ENCODE data around the gene HSFX3.
"Not testable (repeated sequence)": the region's sequence is repeated elsewhere in the genome, so short reads cannot be mapped to it uniquely, and the experiment has no call there.

Gene HSFX3

GRCh38 chrX:149568701-149569296 is 19.1 kb upstream of the HSFX3 start:
- peaks cover 23% of the 10 kb centered on the region for H3K9me3 ChIP-seq (ENCODE audit: control insufficient read depth, low read depth, low read length)
- no peak overlapping the region for H3K9ac ChIP-seq (ENCODE audit: low read length)
- H3K4me3 ChIP-seq (ENCODE audit: low read length), result no peak overlapping the region
- H3K27ac ChIP-seq (ENCODE audit: low read length), result no peak overlapping the region
- H3K36me3 ChIP-seq (ENCODE audit: control insufficient read depth, low read depth, low read length), result no peaks in the 10 kb centered on the region
- no peaks in the 10 kb centered on the region for H3K4me1 ChIP-seq (ENCODE audit: control insufficient read depth, low read depth, low read length)
- H3K27me3 ChIP-seq (ENCODE audit: control insufficient read depth, insufficient read depth, low read length), result no peaks in the 10 kb centered on the region

DNA sequence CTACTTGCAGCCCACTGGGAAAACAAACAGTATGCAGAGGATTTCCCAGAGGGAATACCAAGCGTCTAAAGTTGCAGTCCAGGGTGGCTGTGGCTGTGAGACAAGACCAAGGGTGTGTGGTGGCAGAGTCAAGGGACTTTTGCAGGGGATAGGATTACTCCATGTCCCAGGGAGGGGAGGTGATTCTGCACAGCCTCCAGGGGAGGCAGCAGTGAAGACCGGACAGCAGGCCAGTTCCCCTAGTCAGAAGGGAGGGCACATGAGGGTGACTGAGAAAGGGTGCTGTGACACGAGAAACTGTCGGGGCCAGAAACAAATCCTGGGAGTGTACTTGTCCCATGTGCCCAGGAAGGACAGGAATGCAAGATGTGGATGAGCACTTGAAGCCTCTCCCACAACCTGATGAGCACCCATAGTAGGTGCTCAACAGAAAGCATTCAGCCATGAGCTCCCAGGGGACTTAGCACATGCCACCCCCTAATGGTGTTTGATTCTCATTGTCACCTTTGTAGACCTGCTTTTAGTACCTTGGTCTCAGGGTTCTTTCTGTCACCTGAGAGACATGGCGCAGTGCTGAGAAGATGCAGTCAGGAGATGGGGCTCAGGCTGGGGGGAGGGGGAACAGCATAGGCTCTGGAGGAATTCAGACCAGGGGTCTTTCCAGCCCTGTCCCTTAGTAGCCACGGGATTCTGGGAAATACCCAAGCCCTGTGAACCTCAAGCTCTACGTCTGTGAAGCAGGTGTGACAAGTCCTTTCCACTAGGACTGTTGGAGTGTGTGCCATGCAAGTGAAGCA is 18.1 kb upstream of the HSFX3 start:
- H3K9me3 ChIP-seq (ENCODE audit: control insufficient read depth, low read depth, low read length), result peaks cover 23% of the 10 kb centered on the region
- no peak overlapping the region for H3K9ac ChIP-seq (ENCODE audit: low read length)
- no peaks in the 10 kb centered on the region for H3K4me1 ChIP-seq (ENCODE audit: control insufficient read depth, low read depth, low read length)
- no peaks in the 10 kb centered on the region for H3K36me3 ChIP-seq (ENCODE audit: control insufficient read depth, low read depth, low read length)
- H3K27ac ChIP-seq (ENCODE audit: low read length), result no peak overlapping the region
- H3K4me3 ChIP-seq (ENCODE audit: low read length), result no peak overlapping the region
- no peaks in the 10 kb centered on the region for H3K27me3 ChIP-seq (ENCODE audit: control insufficient read depth, insufficient read depth, low read length)

DNA sequence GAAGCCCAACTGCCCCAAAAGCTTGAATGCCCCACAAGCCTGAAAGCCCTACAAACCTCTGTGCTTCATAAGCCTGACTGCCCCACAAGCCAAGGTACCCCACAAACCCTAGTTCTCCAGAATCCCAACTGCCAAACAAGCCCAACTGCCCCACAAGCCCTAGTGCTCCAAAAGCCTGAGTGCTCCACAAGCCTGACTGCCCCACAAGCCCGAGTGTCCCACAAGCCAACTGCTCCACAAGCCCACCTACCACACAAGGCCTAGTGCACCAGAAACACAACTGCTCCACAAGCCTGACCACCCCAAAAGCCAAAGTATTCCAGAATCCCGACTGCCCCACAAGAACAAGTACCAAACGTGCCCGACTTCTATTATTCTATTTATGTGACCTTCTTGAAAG is 13.6 kb upstream of the HSFX3 start:
- Histone ChIP-seq H3K4me3 (ENCODE audit: low read length) (no peak overlapping the region), H3K27ac (ENCODE audit: low read length) (no peak overlapping the region), H3K4me1 (ENCODE audit: control insufficient read depth, low read depth, low read length) (no peaks in the 10 kb centered on the region), H3K9me3 (ENCODE audit: control insufficient read depth, low read depth, low read length) (peaks cover 6% of the 10 kb centered on the region), H3K36me3 (ENCODE audit: control insufficient read depth, low read depth, low read length) (no peaks in the 10 kb centered on the region), H3K9ac (ENCODE audit: low read length) (no peak overlapping the region), H3K27me3 (ENCODE audit: control insufficient read depth, insufficient read depth, low read length) (no peaks in the 10 kb centered on the region)

DNA sequence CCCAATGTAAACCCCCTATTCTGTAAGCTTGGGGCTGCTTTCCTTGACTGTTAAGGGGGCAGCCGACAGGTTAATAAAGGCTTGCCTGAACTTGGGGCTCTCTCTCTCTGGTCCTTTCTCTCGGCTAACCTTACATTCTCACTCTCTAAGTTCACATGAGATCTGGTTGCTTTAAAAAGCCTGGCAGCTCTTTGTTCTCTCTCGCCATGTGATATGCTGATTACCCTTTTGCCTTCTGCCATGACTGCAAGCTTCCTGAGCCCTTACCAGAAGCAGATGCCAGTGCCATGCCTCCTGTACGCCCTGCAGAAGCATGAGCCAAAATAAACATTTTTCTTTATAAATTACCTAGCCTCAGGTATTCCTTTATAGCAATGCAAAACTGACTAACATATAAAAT is 5.5 kb upstream of the HSFX3 start:
- H3K27ac ChIP-seq (ENCODE audit: low read length); H3K9me3 ChIP-seq (ENCODE audit: control insufficient read depth, low read depth, low read length); H3K27me3 ChIP-seq (ENCODE audit: control insufficient read depth, insufficient read depth, low read length); H3K36me3 ChIP-seq (ENCODE audit: control insufficient read depth, low read depth, low read length); H3K4me3 ChIP-seq (ENCODE audit: low read length); H3K4me1 ChIP-seq (ENCODE audit: control insufficient read depth, low read depth, low read length); H3K9ac ChIP-seq (ENCODE audit: low read length): not testable (repeated sequence)

DNA sequence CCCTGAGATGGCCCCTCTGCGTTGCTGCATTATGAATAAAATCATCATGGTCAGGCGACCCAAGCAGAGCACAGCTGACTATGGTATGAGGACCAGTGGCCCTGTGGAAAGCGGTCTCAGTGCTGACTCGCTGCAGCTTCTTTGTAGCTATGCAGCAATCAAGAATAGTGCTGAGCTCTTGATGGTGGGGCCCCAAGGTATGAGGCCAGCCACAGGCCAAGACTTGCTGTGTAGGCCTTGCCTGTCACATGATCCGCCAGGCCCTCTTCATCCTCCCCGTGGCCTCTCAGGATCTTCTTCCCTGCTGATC is 2.2 kb upstream of the HSFX3 start:
- H3K36me3 ChIP-seq (ENCODE audit: control insufficient read depth, low read depth, low read length); H3K9ac ChIP-seq (ENCODE audit: low read length); H3K27me3 ChIP-seq (ENCODE audit: control insufficient read depth, insufficient read depth, low read length); H3K9me3 ChIP-seq (ENCODE audit: control insufficient read depth, low read depth, low read length); H3K4me1 ChIP-seq (ENCODE audit: control insufficient read depth, low read depth, low read length); H3K27ac ChIP-seq (ENCODE audit: low read length); H3K4me3 ChIP-seq (ENCODE audit: low read length): not testable (repeated sequence)

GRCh38 chrX:149551245-149551938 is 1.7 kb upstream of the HSFX3 start:
- not testable (repeated sequence) for H3K36me3 ChIP-seq (ENCODE audit: control insufficient read depth, low read depth, low read length); H3K9ac ChIP-seq (ENCODE audit: low read length); H3K9me3 ChIP-seq (ENCODE audit: control insufficient read depth, low read depth, low read length); H3K27ac ChIP-seq (ENCODE audit: low read length); H3K4me1 ChIP-seq (ENCODE audit: control insufficient read depth, low read depth, low read length); H3K27me3 ChIP-seq (ENCODE audit: control insufficient read depth, insufficient read depth, low read length); H3K4me3 ChIP-seq (ENCODE audit: low read length)

GRCh38 chrX:149550454-149550853 is 730 bp upstream of the HSFX3 start:
- H3K9me3 ChIP-seq (ENCODE audit: control insufficient read depth, low read depth, low read length); H3K4me1 ChIP-seq (ENCODE audit: control insufficient read depth, low read depth, low read length); H3K36me3 ChIP-seq (ENCODE audit: control insufficient read depth, low read depth, low read length); H3K4me3 ChIP-seq (ENCODE audit: low read length); H3K9ac ChIP-seq (ENCODE audit: low read length); H3K27me3 ChIP-seq (ENCODE audit: control insufficient read depth, insufficient read depth, low read length); H3K27ac ChIP-seq (ENCODE audit: low read length): not testable (repeated sequence)

DNA sequence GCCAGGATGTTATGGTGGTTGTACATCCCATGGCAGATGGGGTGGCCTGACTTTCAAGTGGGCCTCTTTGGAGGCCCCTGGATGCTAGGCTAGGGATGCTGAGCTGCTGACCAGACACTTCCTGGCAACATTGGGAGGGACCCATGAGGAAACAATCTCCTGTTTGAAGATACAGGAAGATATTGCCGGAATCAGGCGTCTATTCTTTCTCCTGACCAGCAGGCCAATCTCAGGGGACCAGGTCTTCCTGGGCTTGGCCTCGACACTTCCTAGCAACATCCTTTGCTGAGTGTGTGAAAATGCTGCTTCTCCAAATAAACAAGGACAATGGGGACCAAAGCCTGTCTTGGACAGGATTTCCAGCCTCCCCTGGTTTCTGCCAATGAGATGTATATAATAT is 1.9 kb downstream of the HSFX3 start:
- H3K9me3 ChIP-seq (ENCODE audit: control insufficient read depth, low read depth, low read length); H3K4me1 ChIP-seq (ENCODE audit: control insufficient read depth, low read depth, low read length); H3K36me3 ChIP-seq (ENCODE audit: control insufficient read depth, low read depth, low read length); H3K27me3 ChIP-seq (ENCODE audit: control insufficient read depth, insufficient read depth, low read length); H3K27ac ChIP-seq (ENCODE audit: low read length); H3K9ac ChIP-seq (ENCODE audit: low read length); H3K4me3 ChIP-seq (ENCODE audit: low read length): not testable (repeated sequence)

GRCh38 chrX:149546962-149547361 is 2.8 kb downstream of the HSFX3 start:
- H3K36me3 ChIP-seq (ENCODE audit: control insufficient read depth, low read depth, low read length); H3K4me1 ChIP-seq (ENCODE audit: control insufficient read depth, low read depth, low read length); H3K27me3 ChIP-seq (ENCODE audit: control insufficient read depth, insufficient read depth, low read length); H3K9me3 ChIP-seq (ENCODE audit: control insufficient read depth, low read depth, low read length); H3K4me3 ChIP-seq (ENCODE audit: low read length); H3K27ac ChIP-seq (ENCODE audit: low read length); H3K9ac ChIP-seq (ENCODE audit: low read length): not testable (repeated sequence)

DNA sequence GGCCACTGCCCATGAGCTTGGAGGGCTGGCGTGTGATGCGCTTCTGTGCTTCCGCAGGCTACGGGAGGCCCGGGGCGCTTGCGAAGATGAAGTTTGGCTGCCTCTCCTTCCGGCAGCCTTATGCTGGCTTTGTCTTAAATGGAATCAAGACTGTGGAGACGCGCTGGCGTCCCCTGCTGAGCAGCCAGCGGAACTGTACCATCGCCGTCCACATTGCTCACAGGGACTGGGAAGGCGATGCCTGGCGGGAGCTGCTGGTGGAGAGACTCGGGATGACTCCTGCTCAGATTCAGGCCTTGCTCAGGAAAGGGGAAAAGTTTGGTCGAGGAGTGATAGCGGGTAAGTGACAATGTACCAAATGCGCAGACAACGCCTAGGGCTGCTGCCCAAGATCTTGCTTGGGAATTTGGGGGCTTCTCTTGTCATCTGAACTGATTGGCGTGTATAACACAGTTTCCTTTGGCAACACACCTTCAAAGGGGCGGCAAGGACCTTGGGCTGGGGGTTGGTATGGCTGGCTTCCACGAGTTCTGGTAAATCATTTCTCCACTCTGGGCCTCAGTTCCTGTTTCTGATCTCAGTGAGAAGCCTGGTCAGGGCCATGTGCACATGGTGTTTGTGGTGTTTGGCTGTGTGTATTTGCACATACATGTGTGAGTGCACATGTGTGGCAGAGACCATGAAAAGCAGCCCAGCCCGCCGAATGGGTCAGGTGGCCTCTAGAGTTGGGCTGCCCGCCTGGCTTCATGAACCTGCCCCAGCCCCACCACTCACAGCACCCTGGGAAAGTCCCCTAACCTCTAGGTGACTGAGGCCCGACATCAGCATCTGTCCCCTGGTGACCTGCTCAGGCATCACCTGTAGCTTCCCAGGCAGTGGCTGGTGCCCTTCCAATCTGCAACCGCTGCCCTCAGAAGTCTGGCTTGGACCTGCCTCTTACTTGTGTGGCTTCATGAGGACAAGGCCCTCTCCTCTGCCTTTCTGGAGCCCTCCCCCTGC is 3.9 kb downstream of the HSFX3 start:
- not testable (repeated sequence) for H3K9me3 ChIP-seq (ENCODE audit: control insufficient read depth, low read depth, low read length); H3K9ac ChIP-seq (ENCODE audit: low read length); H3K4me1 ChIP-seq (ENCODE audit: control insufficient read depth, low read depth, low read length); H3K27me3 ChIP-seq (ENCODE audit: control insufficient read depth, insufficient read depth, low read length); H3K36me3 ChIP-seq (ENCODE audit: control insufficient read depth, low read depth, low read length); H3K4me3 ChIP-seq (ENCODE audit: low read length); H3K27ac ChIP-seq (ENCODE audit: low read length)

- Histone ChIP-seq H3K27ac (ENCODE audit: low read length) (no peak overlapping the region), H3K4me3 (ENCODE audit: low read length) (peak overlapping the region; percentile 72), H3K9ac (ENCODE audit: low read length) (no peak overlapping the region), H3K9me3 (ENCODE audit: control insufficient read depth, low read depth, low read length) (no peaks in the 10 kb centered on the region), H3K4me1 (ENCODE audit: control insufficient read depth, low read depth, low read length) (no peaks in the 10 kb centered on the region), H3K36me3 (ENCODE audit: control insufficient read depth, low read depth, low read length) (no peaks in the 10 kb centered on the region), H3K27me3 (ENCODE audit: control insufficient read depth, insufficient read depth, low read length) (peaks cover 8% of the 10 kb centered on the region)
These were observed 8.1 kb downstream of the HSFX3 start for GRCh38 chrX:149541521-149542047.
